Large intestine (tissue), 3 donors: ENCODE data around the gene KIF4A. TPM values are rescaled to one million over a fixed set of nuclear protein-coding genes. Genes with fewer than 3 reads are reported as not detected.
"Not testable (repeated sequence)": the region's sequence is repeated elsewhere in the genome, so short reads cannot be mapped to it uniquely, and the experiment has no call there.

Source experiments
- DNase-seq, 2 donors: peaks; one replicate each; pipeline versions ENCODE4 v3.0.0 to v3.0.0-alpha.2; 2013
- H3K27ac ChIP-seq: one replicate; pipeline ENCODE4 v1.5.1; 2013; ENCODE audit warnings: low read length
- H3K27me3 ChIP-seq: 2 replicates; pipeline ENCODE4 v1.6.1; 2013; ENCODE audit warnings: low read length; ENCODE audit not compliant: control insufficient read depth, insufficient read depth
- H3K36me3 ChIP-seq: 2 replicates; pipeline ENCODE4 v1.6.1; 2013; ENCODE audit warnings: low read length; ENCODE audit not compliant: control insufficient read depth, insufficient read depth
- H3K4me1 ChIP-seq: one replicate; pipeline ENCODE4 v1.6.1; 2013; ENCODE audit warnings: low read length; ENCODE audit not compliant: control insufficient read depth, insufficient read depth
- H3K4me3 ChIP-seq: one replicate; pipeline ENCODE4 v1.5.1; 2013; ENCODE audit warnings: low read length
- H3K9me3 ChIP-seq: one replicate; pipeline ENCODE4 v1.6.1; 2013; ENCODE audit warnings: mild to moderate bottlenecking, low read depth, low read length, moderate library complexity; ENCODE audit not compliant: control insufficient read depth
- WGBS: methylation state at CpG from one replicate; pipeline ENCODE4 v1.1.5; 2013; ENCODE audit warnings: low lambda C conversion rate; ENCODE audit not compliant: insufficient coverage; 5-methylcytosine and 5-hydroxymethylcytosine counted together
- polyA plus RNA-seq: library from polyadenylated mRNA; unstranded; fragments of 120-200 nt; gene quantifications from one replicate; pipeline ENCODE4 v1.2.1, GENCODE V29; 2013

Gene KIF4A
- polyA plus RNA-seq, 1 donor, result 7.7 TPM

DNA sequence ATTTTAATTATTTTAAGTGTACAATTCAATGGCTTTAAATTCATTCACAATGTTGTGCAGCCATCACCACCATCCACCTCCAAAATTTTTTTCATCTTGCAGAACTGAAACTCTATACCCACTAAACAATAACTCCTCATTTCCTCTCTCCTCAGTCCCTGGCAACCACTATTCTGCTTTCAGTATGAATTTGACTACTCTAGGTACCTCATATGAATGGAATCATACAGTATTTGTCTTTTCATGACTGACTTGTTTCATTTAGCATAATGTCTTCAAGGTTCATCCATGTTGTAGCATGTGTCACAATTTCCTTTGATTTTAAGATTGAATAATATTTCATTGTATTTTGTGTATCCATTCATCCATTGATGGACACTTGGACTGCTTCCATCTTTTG, 46.9 kb downstream of the KIF4A start:
- H3K4me1 ChIP-seq, result no peaks in the 10 kb centered on the region
- H3K4me3 ChIP-seq, result no peak overlapping the region
- H3K27me3 ChIP-seq, result no peaks in the 10 kb centered on the region
- H3K27ac ChIP-seq, result no peak overlapping the region
- DNase-seq, result no peak
- no peaks in the 10 kb centered on the region for H3K36me3 ChIP-seq
- no peaks in the 10 kb centered on the region for H3K9me3 ChIP-seq

DNA sequence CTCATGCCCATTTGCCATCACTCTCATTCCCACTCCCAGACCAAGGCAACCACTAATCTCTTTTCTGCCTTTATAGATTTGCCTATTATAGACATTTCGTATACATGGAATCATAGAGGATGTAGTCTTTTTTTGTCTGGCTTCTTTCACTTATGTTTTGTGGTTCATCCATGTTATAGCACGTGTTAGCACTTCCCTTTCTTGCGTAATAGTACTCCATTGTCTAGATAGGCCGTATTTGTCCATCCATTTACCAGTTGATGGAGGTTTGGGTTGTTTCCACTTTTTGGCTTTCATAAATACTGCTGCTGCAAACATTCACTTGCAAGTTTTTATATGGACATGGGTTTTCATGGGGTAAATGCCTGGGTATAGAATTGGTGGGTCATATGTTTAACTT, 48.4 kb downstream of the KIF4A start:
- Histone ChIP-seq H3K4me3 (no peak overlapping the region), H3K27me3 (no peaks in the 10 kb centered on the region), H3K4me1 (no peaks in the 10 kb centered on the region), H3K27ac (no peak overlapping the region), H3K9me3 (no peaks in the 10 kb centered on the region), H3K36me3 (no peaks in the 10 kb centered on the region)
- WGBS, result 71% methylated on average over 1 of the region's 4 CpGs
- DNase-seq, result no peak

DNA sequence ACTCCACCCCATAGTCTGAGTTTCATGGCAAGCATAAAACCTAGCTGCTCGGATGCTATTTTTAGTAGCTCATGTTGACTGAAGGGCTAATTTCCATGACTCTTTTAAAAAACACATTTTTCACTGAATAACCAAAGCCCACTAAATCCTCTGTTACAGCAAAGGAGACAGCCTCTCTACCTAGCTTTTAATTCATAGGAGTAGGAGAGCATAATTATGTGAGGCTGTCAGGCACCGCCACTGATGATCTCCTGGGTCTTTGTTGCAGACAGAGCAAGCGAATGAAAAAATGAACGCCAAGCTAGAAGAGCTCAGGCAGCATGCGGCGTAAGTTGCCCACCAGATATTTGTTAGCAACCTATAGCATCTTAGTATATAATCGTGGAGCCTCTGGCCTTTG, 53.5 kb downstream of the KIF4A start:
- H3K4me3 ChIP-seq, result no peak overlapping the region
- no CpG with 5 or more reads among the region's 7 CpGs for WGBS
- H3K4me1 ChIP-seq, result no peaks in the 10 kb centered on the region
- no peak for DNase-seq
- no peaks in the 10 kb centered on the region for H3K9me3 ChIP-seq
- no peaks in the 10 kb centered on the region for H3K36me3 ChIP-seq
- H3K27ac ChIP-seq, result no peak overlapping the region
- no peaks in the 10 kb centered on the region for H3K27me3 ChIP-seq

DNA sequence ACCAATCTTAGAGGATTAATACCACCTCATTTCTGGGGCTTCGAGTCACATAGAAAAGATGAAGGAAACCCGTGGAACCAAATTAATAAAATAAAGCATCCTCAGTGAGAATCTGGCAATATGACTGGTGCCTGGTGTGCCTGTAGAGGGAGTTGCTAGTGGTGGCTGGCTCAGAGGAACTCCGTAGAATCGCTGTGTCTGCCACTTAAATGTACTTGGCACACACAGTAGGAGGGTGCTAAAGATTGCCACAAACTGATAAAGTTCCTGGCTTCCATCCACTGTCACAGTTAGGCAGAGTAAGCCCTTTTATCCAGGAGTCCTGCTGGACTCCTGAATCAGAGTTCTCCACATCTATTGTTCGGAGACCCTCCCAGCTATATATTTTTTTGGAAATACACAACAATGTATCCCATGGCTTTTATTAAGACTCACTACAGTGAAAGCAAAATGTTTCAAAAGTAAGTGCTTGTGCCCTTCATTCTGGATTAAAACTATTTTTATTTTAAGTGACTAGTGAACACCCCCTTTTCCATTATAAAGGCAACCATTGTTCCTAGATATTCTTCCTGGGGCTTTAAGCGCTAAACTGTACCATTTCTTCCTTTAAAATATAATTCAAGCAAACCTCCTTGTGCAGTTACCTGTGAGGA, 56.6 kb downstream of the KIF4A start:
- Histone ChIP-seq H3K9me3 (peaks cover 4% of the 10 kb centered on the region), H3K27me3 (no peaks in the 10 kb centered on the region), H3K4me1 (no peaks in the 10 kb centered on the region), H3K4me3 (no peak overlapping the region), H3K36me3 (no peaks in the 10 kb centered on the region), H3K27ac (no peak overlapping the region)
- WGBS, result no CpG with 5 or more reads among the region's 6 CpGs
- DNase-seq, result no peak

DNA sequence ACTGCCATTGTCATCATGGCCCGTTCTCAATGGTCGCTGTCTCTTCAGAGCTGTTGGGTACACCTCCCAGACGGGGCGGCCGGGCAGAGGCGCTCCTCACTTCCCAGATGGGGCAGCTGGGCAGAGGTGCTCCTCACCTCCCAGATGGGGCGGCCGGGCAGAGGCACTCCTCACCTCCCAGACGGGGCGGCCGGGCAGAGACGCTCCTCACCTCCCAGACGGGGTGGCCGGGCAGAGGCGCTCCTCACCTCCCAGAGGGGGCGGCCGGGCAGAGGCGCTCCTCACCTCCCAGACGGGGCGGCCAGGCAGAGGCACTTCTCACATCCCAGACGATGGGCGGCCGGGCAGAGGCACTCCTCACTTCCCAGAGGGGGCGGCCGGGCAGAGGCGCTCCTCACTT, 58.9 kb downstream of the KIF4A start:
- H3K36me3 ChIP-seq, DNase-seq, H3K9me3 ChIP-seq, H3K4me1 ChIP-seq, H3K4me3 ChIP-seq, H3K27me3 ChIP-seq, H3K27ac ChIP-seq: not testable (repeated sequence)
- no CpG with 5 or more reads among the region's 26 CpGs for WGBS

DNA sequence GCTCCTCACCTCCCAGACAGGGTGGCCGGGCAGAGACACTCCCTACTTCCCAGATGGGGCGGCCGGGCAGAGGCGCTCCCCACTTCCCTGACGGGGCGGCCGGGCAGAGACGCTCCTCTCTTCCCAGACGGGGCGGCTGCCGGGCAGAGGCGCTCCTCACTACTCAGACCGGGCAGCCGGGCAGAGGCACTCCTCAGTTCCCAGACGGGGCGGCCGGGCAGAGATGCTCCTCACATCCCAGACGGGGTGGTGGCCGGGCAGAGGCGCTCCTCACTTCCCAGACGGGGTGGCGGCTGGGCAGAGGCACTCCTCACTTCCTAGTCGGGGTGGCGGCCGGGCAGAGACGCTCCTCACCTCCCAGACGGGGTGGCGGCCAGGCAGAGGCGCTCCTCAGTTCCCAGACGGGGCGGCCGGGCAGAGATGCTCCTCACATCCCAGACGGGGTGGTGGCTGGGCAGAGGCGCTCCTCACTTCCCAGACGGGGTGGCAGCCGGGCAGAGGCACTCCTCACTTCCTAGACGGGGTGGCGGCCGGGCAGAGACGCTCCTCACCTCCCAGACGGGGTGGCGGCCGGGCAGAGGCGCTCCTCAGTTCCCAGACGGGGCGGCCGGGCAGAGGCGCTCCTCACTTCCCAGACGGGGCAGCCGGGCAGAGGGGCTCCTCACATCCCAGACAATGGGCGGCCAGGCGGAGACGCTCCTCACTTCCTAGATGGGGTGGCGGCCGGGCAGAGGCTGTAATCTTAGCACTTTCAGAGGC, 59.6 kb downstream of the KIF4A start:
- H3K27ac ChIP-seq, DNase-seq, H3K4me3 ChIP-seq, H3K36me3 ChIP-seq, H3K4me1 ChIP-seq, H3K9me3 ChIP-seq, H3K27me3 ChIP-seq: not testable (repeated sequence)
- WGBS, result no CpG with 5 or more reads among the region's 55 CpGs

DNA sequence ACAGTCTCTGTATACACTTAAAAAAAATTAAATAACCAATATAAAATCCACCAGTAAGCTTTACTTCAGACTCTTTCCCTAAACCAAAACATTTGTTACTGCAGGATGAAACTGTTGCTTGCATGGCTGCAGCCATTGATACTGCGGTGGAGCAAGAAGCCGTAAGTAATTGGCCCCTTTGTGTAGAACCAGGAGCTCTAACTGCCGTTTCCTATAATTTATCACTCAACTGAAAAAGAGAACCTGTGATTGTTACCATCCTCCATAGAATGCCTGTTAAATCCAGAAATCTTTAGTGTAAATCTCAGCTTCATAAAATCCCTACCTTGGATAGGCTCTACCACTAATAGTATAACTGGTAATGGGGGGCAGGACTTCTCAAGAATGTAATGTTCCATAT, 62.6 kb downstream of the KIF4A start:
- Histone ChIP-seq H3K27me3 (no peaks in the 10 kb centered on the region), H3K27ac (no peak overlapping the region), H3K36me3 (no peaks in the 10 kb centered on the region), H3K4me1 (no peaks in the 10 kb centered on the region), H3K4me3 (no peak overlapping the region), H3K9me3 (peaks cover 4% of the 10 kb centered on the region)
- WGBS, result no CpG with 5 or more reads among the region's 3 CpGs
- DNase-seq, result no peak

DNA sequence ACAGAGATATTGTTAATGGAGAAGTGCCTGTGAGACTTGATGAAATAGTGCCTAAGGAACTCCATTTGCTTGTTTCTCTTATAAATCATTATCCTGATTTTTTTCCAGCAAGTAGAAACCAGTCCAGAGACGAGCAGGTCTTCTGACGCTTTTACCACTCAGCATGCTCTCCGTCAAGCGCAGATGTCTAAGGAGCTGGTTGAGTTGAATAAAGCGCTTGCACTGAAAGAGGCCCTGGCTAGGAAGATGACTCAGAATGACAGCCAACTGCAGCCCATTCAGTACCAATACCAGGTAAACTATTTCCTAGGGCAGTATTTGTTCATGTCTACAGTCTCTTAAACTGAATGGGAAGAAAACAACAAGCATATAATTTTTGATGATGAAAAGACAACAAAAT, 63.6 kb downstream of the KIF4A start:
- Histone ChIP-seq H3K9me3 (peaks cover 4% of the 10 kb centered on the region), H3K27me3 (no peaks in the 10 kb centered on the region), H3K4me1 (no peaks in the 10 kb centered on the region), H3K27ac (no peak overlapping the region), H3K36me3 (no peaks in the 10 kb centered on the region), H3K4me3 (no peak overlapping the region)
- DNase-seq, result no peak
- no CpG with 5 or more reads among the region's 5 CpGs for WGBS

DNA sequence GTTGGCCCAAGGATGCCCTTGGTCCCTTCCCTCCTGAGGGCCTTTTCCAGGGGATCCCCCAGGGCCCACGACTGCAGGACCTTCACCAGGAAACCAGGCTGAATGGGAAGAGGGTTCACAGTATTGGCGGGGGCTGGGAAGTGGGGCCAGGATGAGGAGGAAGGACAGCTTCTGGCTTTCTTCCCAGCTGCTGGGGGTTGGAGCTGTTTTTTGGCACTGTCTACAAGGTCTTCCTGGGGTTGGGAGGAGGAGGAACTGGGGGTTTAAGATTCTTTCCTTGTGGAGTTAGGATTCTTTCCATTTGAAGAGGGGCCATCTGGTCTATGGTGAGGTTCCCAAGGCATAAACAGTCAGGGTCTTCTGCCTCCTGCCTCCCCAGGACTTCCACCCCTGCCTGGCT, 64.8 kb downstream of the KIF4A start:
- no peaks in the 10 kb centered on the region for H3K36me3 ChIP-seq
- H3K27me3 ChIP-seq, result no peaks in the 10 kb centered on the region
- no peak overlapping the region for H3K4me3 ChIP-seq
- H3K27ac ChIP-seq, result no peak overlapping the region
- DNase-seq, result no peak
- no peaks in the 10 kb centered on the region for H3K4me1 ChIP-seq
- peaks cover 4% of the 10 kb centered on the region for H3K9me3 ChIP-seq
- whole genome bisulfite sequencing, result no CpG with 5 or more reads among the region's 2 CpGs

DNA sequence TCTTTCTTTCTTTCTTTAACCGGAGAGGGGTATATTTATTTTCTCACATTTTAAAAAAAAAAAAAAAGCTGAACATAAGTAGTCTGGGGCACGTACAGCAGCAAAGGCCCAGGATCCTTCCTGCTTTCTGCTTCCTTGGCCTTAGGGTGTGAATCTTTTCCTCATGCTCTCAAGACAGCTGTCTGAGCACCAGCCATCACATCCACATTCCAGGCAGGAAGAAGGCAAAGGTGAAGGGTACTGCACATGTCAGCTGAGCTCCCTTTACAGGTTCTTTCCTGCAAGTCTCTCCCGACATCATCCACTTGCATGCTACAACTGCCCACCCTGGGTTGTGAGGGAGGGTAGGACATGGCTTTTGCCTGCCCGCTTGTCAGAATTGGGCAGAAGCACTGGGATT, 69.6 kb downstream of the KIF4A start:
- no CpG with 5 or more reads among the region's 4 CpGs for WGBS
- H3K36me3 ChIP-seq, result no peaks in the 10 kb centered on the region

DNA sequence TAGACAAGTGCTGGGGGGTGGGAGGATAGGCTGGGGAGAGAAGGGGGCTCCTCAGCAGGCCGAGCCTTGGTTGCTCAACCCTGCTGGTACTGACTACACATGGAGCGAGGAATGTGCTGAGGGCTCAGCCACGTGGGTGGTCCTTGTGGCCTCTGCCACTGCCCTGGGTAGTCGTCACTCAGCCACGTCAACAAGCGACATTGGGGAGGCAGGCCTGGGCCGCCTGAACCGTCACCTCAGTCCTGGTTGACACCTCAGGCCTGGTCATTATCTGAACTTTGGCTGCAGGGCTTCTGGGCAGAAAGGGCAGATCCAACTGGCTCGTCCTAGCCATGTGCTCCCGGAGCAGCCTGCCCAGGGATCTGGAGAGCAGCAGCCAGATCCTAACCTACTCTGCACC, 70.5 kb downstream of the KIF4A start:
- no peaks in the 10 kb centered on the region for H3K36me3 ChIP-seq
- WGBS, result no CpG with 5 or more reads among the region's 10 CpGs
- DNase-seq, result no peak
- no peaks in the 10 kb centered on the region for H3K9me3 ChIP-seq
- no peaks in the 10 kb centered on the region for H3K27me3 ChIP-seq
- H3K4me1 ChIP-seq, result no peaks in the 10 kb centered on the region
- no peak overlapping the region for H3K27ac ChIP-seq
- H3K4me3 ChIP-seq, result no peak overlapping the region

More for the DNA sequence above, 69.6 kb downstream of the KIF4A start:
- Histone ChIP-seq H3K27ac (no peak overlapping the region), H3K4me1 (no peaks in the 10 kb centered on the region), H3K9me3 (no peaks in the 10 kb centered on the region), H3K4me3 (no peak overlapping the region), H3K27me3 (no peaks in the 10 kb centered on the region)
- DNase-seq, result no peak
